GM19023 (cell line): ENCODE measurements around the gene FGF2.

Experiments used
- ATAC-seq: cut with Tn5 transposase; IDR thresholded peaks from one replicate; pipeline ENCODE4 v1.9.1; 2021; ENCODE audit warnings: mild to moderate bottlenecking, moderate library complexity; ENCODE audit not compliant: unreplicated experiment

The FGF2 gene

DNA sequence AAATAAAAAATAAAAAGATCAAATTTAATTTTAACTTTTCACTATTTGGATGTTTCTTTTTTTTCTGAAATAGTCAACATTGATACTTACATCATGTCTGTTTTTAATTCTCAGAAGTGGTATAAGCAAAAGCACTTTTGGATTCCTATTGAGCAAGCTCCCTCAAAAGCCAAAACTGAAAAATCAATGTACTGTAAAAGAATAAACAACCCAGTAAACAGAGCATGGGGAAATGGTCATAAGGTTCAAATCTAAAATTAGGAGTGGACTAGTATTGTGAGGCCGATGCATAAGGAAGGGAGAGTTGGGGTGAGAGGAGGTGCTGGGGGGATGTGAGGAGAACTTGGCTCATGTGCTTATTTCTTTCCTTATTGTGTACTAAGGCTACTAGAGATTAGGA, 57.9 kb downstream of the FGF2 start:
- no peak for ATAC-seq

DNA sequence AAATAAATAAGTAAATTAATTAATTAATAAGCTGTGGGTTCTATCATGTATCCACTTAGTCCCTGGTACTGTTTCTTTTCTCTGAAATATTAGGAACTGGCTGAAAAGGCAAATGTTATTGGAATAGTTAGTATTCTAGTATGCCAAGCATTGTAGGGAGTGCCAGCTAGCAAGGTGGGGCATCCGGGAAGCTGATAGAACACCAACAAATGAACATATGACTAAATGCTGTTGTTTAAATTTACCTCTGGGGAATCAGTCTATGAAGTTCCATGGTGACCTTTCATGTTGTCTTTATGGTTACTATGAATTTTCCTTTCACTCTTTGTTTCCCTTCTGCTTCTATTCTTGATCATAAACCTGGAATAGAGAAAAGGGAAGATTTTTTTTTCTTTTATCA, 63.1 kb downstream of the FGF2 start:
- ATAC-seq, result no peak

DNA sequence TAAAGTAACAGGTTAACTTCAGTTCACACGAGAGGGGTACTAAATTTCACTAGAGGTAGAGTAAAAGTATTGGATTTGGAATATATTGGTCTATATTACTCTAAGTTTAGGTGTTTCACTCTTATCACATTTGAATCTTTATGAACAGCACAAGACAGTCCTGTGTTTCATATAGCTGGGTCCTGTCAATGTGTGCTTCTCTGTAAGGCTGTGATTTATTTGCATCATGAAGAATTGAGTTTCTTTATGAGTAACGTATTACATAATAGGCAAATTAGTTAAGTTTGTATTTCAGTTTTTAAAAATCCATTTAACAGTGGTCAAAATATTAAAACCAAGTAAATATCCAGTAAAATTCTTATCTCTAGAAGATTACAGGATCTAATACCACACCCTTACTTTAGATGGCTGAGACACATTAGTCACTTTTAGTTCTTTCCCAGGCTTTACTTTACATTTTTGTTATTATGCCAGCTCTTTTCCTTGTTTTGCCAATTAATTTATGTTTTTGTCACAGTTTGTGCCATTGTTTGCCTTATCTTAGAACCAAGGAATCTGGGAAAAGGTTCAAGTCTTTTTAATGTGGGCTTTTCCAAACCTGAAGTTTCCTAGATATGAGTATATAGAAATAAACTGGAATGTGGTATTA, 63.6 kb downstream of the FGF2 start:
- no peak for ATAC-seq

DNA sequence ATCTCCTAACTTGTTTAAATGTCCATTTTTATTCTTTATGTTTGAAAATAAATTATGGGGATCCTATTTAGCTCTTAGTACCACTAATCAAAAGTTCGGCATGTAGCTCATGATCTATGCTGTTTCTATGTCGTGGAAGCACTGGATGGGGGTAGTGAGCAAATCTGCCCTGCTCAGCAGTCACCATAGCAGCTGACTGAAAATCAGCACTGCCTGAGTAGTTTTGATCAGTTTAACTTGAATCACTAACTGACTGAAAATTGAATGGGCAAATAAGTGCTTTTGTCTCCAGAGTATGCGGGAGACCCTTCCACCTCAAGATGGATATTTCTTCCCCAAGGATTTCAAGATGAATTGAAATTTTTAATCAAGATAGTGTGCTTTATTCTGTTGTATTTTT, 68.2 kb downstream of the FGF2 start:
- no peak for ATAC-seq

DNA sequence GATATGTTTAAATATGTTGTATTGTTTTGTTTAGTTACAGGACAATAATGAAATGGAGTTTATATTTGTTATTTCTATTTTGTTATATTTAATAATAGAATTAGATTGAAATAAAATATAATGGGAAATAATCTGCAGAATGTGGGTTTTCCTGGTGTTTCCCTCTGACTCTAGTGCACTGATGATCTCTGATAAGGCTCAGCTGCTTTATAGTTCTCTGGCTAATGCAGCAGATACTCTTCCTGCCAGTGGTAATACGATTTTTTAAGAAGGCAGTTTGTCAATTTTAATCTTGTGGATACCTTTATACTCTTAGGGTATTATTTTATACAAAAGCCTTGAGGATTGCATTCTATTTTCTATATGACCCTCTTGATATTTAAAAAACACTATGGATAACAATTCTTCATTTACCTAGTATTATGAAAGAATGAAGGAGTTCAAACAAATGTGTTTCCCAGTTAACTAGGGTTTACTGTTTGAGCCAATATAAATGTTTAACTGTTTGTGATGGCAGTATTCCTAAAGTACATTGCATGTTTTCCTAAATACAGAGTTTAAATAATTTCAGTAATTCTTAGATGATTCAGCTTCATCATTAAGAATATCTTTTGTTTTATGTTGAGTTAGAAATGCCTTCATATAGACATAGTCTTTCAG, 68.8 kb downstream of the FGF2 start:
- no peak for ATAC-seq

DNA sequence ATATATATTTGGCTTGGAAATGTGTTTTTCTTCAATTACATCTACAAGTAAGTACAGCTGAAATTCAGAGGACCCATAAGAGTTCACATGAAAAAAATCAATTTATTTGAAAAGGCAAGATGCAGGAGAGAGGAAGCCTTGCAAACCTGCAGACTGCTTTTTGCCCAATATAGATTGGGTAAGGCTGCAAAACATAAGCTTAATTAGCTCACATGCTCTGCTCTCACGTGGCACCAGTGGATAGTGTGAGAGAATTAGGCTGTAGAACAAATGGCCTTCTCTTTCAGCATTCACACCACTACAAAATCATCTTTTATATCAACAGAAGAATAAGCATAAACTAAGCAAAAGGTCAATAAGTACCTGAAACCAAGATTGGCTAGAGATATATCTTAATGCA, 69.6 kb downstream of the FGF2 start:
- no peak for ATAC-seq

DNA sequence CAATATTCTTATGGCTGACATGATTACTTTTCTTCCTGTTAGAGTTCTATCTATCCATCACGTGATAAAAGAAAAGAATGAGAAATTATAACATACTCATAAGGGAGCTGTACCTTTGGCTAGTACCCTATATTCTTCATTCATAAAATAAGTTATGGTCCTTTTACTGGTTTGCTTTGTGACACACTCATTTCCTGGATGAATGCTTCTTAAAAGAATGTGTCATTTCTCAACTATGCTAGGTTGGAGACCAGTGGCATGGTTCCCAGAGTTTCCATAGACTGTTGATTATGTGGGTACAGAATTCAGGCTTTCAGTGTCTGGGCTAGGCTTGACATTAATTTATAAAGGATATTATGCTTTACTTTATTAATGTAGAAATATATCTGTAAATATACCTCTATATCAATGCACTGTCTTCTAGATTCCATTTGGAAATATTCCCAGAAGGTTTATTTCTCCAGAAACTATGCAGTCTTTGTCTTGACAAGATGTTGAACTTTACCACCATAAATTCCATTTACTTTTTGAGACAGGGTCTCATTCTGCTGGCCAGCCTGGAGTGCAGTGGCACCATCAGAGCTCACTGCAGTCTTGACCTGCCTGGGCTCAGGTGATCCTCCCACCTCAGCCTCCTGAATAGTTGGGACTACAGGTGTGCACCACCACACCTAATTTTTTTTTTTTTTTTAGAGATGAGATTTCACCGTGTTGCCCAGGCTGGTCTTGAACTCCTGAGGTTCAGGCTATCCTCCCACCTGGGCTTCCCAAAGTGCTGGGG, 71.9 kb downstream of the FGF2 start:
- no peak for ATAC-seq

DNA sequence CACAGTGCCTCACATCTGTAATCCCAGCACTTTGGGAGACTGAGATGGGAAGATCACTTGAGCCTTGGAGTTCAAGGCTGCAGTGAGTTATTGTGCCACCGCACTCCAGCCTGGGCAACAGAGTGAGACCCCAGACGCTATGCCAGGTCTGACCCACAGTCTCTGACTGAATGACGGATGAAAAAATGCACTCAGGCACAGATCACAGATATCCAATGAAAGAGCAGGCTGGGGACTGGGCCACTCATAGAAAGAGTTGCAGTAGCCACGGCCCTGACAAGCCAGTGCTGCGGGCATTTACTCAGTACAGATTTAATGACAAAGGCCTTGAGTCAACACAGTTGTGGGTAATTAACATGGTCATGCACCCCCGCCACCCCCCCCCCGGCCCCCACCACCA, 73.1 kb downstream of the FGF2 start:
- ATAC-seq, result no peak

DNA sequence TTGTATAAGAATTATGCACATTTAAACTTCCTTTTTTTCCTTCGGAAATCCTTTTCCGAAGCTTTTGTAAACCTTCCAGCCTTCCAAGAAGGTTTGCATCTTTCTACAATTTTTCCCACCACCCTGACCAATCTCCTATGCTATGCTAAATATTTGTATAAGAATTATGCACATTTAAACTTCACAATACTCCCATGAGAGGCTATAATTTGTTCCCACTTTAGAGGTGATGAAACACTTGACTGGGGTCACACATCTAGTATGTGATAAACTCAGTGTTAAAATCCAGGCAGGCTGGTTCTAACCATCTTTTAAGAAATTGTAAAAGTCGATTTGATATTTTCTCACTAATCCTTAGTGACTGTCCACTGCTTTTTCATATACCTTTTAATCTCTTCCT, 73.7 kb downstream of the FGF2 start:
- no peak for ATAC-seq

DNA sequence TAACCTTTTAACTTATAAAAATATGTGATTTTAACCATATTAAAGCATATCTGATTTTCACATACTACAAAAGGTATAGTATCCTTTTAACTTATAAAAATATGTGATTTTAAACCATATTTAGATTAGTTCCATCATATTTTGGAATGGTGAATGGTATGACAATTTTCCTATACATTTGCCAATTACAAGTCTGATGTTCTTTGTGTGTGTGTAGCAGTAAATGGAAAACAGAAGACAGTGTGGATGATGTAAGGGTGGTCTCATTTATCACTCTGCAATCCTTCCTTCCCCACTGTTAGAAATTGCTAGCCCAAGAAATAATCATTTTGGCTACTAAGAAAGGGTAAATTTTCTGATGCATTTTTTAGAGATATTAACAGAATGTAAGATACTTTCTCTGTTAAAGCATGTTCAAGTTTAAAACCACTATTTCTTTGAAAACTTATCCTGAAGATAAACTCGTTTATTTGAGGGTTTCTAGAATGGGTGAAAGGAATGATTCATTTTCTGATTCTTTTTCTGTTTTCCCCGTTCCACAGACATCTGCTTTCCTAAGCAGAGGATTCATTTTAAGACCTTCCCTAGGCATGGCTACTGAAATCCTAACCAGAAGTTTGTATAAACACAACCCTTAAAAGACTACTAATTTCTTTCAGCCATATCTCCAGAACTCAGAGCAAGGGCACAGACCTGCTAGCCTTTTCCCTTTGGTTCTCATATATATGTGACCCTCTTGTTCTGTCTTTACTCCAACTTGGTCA, 74.8 kb downstream of the FGF2 start:
- no peak for ATAC-seq

DNA sequence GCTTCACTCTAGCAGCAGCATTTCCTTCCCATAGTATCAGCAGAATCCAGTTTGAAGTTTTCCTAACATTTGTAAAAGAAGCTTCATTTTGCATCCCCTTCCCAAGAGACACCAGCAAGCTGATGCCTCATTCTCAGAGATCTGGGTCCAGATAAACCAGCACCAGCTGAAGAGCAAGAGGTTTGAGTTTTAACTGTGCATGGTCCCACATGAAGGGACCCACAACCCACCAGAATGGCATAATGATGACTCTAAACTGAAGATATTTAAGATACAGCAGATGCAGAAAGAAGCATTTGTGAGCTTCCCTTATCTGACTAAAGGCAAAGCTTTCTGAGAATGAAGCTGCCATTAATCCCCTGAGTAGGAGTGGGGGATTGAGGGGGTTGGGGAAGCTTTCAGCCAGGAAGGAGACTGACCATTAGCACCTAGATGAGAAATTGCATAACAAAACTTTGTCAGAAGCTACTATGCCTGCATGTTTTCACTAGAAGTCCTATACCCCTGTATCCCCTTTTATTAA, 77.2 kb downstream of the FGF2 start:
- ATAC-seq, result no peak

DNA sequence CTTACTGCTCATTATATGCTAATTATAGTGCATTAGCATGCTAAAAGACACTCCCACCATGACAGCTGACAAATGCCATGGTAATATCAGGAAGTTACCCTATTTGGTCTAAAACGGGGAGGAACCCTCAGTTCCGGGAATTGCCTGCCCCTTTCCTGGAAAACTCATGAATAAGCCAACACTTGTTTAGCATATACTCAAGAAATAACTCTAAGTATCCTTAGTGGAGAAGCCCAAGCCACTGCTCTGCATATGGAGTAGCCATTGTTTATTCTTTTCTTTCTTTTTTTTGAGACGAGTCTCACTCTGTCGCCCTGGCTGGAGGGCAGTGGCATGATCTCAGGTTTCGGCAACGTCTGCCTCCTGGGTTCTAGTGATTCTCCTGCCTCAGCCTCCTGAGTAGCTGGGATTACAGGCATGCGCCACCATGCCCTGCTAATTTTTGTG, 80.3 kb downstream of the FGF2 start:
- ATAC-seq, result no peak

DNA sequence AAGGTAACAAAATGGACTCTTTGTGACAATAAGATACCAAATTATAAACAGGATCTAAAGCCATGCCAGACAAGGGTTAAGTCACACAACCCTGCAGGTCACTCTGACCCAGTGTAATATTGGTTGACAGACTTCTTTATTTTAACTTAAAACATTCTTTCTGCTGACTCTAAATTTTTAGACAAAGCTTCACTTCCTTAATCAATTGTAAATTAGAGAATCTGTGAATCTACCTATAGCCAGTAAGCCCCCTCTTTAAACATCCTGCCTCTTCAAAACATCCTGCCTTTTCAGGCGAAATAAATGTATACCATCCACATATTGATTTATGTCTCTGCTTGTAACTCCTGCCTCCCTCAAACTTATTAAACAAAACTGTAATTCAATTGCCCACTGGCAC, 81.6 kb downstream of the FGF2 start:
- ATAC-seq, result no peak

DNA sequence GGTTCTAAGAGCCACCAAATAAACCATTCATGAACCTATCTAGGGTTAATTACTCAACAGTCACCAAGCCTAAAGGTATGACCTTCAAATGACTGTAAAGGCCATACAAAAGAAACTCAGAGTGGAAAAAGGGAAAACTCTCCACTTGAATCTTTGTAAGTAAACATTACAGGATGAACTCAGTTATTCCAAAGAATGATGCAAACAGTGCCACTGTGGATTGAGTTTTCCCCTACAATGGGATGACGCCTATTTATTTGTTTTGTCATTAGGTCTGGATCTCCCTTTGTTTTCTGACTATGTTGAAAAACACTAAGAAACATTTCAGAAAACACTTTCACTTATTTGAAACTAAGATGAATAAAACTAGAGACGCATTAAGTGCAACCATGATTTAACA, 83.1 kb downstream of the FGF2 start:
- ATAC-seq, result no peak

DNA sequence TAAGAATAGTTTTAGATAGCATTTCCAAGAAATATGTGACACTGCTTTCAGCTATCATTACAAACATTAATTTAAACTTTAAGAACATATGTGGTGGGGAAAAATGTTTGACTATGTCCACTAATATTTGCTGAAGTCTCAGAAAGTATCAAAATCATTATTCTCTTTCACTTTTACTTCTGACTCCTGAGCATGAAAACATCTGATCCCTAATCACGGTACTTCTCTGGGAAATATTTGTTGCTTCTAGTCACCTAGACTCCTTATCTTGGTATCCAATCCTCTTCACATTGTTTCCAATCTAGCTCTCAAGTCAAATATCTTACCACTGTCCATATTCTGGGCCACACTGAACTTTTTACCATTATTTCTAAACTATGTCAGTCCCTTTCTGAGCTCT, 85.0 kb downstream of the FGF2 start:
- no peak for ATAC-seq

DNA sequence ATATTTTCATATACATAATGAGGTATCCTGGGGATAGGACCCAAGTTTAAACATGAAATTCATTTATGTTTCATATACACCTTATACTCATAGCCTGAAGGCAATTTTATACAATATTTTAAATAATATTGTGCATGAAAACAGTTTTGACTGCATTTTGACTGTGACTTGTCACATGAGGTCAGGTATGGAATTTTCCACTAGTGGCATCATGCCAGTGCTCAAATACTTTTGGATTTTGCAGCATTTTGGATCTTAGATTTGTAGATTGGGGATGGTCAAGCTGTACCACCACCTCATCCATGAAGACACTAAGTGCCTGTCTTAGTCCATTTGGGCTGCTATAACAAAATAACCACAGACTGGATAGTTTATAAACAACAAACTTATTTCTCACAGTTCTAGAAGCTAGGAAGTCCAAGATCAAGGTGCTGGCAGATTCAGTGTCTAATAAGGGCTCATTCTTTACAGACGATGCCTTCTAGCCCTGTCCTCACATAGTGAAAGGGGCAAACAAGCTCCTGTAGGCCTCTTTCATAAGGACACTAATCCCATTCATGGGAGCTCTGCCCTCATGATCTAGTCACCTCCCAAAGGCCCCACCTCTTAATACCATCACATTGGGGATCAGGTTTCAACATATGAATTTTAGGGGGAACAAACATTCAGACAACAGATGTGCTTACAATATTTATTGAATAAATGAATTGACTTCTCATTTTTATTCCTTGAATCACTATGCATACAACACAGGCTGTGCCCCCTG, 86.4 kb downstream of the FGF2 start:
- ATAC-seq, result no peak

DNA sequence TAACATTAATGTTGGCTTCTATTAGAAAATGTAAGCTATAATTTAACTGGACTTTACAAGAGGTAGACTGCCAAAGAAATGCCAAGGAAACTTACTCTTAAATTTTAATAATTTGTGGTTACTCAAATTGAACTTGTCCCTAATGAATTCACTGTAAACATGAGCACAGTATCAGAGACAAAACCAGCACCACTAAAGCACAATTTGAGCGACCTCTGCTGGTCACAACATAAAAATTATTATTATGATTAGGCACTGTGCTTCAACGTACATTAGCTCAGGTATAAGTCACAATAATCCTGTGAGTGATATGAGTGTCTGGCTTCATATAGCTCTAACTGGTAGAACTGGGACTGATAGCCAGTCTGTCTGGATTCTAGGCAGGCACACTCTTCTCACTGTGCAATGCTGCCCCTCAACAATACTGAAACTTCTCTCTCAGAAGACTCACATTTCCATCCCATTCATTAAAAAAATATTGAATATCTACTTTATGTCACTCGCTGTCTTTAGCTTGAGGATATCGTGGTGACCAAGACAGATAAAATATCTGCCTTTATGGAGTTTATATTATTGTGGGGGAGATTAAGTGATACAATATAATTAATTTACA, 87.8 kb downstream of the FGF2 start:
- peak; percentile 97 for ATAC-seq

DNA sequence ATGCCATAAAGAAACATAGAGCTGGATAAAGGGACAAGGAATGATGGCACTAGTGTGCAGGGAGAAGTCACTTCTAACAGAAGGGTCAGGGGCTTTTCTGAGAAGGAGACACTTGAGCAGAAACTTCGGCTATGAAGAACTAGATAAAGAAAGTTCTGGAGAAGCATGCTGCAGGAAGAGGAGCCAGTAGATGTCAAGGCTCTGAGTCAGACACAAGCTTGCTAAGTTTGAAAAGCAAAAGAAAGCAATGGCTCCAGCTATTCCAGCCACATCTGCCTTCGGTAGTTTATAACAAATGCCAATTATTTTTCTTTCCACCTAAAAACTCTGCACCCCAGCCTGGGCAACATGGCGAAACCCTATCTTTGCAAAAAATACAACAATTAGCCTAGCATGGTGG, 88.3 kb downstream of the FGF2 start:
- ATAC-seq, result no peak

DNA sequence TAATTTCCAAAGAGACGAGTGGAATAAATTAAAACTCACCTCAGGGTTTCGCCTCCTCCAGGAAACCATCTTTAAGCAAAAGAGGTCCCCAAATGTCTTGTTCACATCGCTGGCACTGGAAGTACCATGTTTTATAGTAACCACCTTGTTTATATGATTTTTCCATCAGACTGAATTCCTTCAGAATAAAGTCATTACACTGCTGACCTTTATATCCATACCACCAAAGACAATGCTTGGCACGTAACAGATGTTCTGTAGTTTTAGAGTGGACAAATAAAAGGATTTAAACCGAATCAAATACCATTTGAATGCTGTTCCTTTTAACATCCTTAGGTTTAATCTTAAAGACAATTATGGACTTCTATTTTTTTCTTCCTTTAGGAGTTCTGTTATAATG, 91.1 kb downstream of the FGF2 start:
- ATAC-seq, result no peak

DNA sequence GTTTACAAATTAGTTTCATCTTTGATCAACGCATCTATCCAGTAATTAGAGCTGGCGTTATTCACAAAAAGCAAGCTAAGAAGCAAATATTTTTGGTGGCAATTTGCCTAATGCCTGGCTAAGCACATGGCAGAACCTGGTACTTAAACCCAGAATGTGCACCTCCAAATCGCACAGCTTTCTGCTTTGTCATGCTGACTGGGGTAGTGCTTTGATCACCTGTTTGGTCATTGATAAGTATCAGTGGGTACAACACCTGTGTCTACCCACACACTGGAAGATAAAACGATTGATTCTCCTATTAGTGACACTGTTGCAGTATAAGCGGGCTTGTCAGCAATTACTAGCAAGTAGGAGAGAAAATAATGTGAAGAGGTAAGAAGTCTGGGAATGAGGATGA, 93.8 kb downstream of the FGF2 start:
- no peak for ATAC-seq
